Upper lobe of left lung (tissue), 6 donors: ENCODE measurements around the gene ANO5. TPM values are rescaled to one million over a fixed set of nuclear protein-coding genes. Genes with fewer than 3 reads are reported as not detected.

Experiments used
- ATAC-seq, 2 donors: fragments of 200-7000 bp; cut with Tn5 transposase; one replicate each; pipeline ENCODE4 v1.9.1; 2022; ENCODE audit warnings: mild to moderate bottlenecking in 2 of 2, moderate library complexity in 2 of 2; ENCODE audit not compliant: low FRiP score in 2 of 2
- DNase-seq, 2 donors: peaks; one replicate each; pipeline ENCODE4 v3.0.0-alpha.2; 2019 to 2020
- H3K27ac ChIP-seq, 4 donors: fragments of 200-600 bp; sonication (generic); one replicate each; pipeline ENCODE4 v1.5.1; 2016 to 2019
- H3K27me3 ChIP-seq, 4 donors: fragments of 200-600 bp; sonication (generic); one replicate each; pipeline ENCODE4 v1.5.1; 2017 to 2019
- H3K36me3 ChIP-seq, 4 donors: fragments of 200-600 bp; sonication (generic); one replicate each; pipeline ENCODE4 v1.5.1; 2016 to 2019
- H3K4me1 ChIP-seq, 4 donors: fragments of 200-600 bp; sonication (generic); one replicate each; pipeline ENCODE4 v1.5.1; 2018 to 2019
- H3K4me3 ChIP-seq, 4 donors: fragments of 200-600 bp; sonication (generic); one replicate each; pipeline ENCODE4 v1.5.1; 2017 to 2019; ENCODE audit warnings: mild to moderate bottlenecking in 2 of 4, moderate library complexity in 1 of 4
- H3K9me3 ChIP-seq, 4 donors: fragments of 200-600 bp; sonication (generic); one replicate each; pipeline ENCODE4 v1.5.1; 2018 to 2019
- EP300 ChIP-seq, 4 donors: sonication (generic); formaldehyde crosslinking; IDR thresholded peaks; one replicate each; pipeline ENCODE4 v1.5.1; 2017; ENCODE audit warnings: antibody characterized with exemption in 4 of 4, control low read depth in 2 of 4
- POLR2A ChIP-seq, 4 donors: fragments of 450-650 bp; IDR thresholded peaks; one replicate each; pipeline ENCODE4 v1.5.1; 2016 to 2017; ENCODE audit warnings: antibody characterized with exemption in 4 of 4, mild to moderate bottlenecking in 2 of 4
- POLR2AphosphoS5 ChIP-seq, 2 donors: sonication (generic); formaldehyde crosslinking; IDR thresholded peaks; one replicate each; pipeline ENCODE4 v1.5.1; 2017; ENCODE audit warnings: antibody characterized with exemption in 2 of 2
- WGBS, 2 donors: methylation state at CpG; one replicate each; pipeline ENCODE4 v1.1.5; 2017 to 2018; 5-methylcytosine and 5-hydroxymethylcytosine counted together
- total RNA-seq, 6 donors: library from RNA; depleted of rRNA in 4 of 6; stranded (reverse); fragments of >200 nt in 4 of 6; gene quantifications; one replicate each; pipeline versions ENCODE4 v1.1.0 to v1.2.1, GENCODE V29; 2016 to 2021
- TF ChIP-seq, protein P1 (sequence below), 6 experiments: fragments of 450-650 bp in 4 of 6; fragments of 200-600 bp in 2 of 6; sonication (generic) in 2 of 6; IDR thresholded peaks; one replicate each; pipeline ENCODE4 v1.5.1; 2016 to 2019; ENCODE audit warnings: antibody characterized with exemption in 6 of 6
- donor health status: DM: no; HTN: no; CAD: no; lungs with moderate emphysema.
- donor health status: DM: no; HTN: yes; CAD: no; lungs with severe emphysema.

The ANO5 gene
- total RNA-seq, 6 donors from 2014 or later, result 2.8 to 5.3 (median 3.3) TPM

DNA sequence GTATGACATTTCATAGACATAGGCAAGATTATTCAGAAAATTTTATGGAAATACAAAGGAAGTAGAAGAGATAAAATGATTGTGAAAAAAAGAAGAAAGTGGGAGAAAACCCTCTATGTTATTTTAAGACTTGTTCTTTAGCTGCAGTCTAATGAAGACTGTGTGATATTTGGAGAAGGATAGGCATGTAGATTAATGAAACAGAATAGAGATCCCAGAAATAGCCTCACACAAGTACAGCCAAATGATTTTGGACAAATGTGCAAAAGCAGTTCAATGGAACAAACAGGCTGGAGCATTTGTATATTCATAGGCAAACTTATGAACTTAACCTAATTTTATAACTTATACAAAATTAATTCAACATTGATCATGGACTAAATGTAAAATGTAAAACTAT lies 14.3 kb downstream of the ANO5 start:
- no peaks in the 10 kb centered on the region for H3K36me3 ChIP-seq
- H3K4me3 ChIP-seq, result no peak overlapping the region
- TF ChIP-seq POLR2AphosphoS5 (IDR thresholded peaks at IDR 0.05) (no peak), POLR2A (IDR thresholded peaks at IDR 0.05) (no peak), EP300 (IDR thresholded peaks at IDR 0.05) (no peak)
- TF ChIP-seq, protein P1, sequence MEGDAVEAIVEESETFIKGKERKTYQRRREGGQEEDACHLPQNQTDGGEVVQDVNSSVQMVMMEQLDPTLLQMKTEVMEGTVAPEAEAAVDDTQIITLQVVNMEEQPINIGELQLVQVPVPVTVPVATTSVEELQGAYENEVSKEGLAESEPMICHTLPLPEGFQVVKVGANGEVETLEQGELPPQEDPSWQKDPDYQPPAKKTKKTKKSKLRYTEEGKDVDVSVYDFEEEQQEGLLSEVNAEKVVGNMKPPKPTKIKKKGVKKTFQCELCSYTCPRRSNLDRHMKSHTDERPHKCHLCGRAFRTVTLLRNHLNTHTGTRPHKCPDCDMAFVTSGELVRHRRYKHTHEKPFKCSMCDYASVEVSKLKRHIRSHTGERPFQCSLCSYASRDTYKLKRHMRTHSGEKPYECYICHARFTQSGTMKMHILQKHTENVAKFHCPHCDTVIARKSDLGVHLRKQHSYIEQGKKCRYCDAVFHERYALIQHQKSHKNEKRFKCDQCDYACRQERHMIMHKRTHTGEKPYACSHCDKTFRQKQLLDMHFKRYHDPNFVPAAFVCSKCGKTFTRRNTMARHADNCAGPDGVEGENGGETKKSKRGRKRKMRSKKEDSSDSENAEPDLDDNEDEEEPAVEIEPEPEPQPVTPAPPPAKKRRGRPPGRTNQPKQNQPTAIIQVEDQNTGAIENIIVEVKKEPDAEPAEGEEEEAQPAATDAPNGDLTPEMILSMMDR (IDR thresholded peaks at IDR 0.05), result no peak
- no peaks in the 10 kb centered on the region for H3K4me1 ChIP-seq
- H3K9me3 ChIP-seq, result no peaks in the 10 kb centered on the region
- ATAC-seq (no peak), DNase-seq (no peak)
- no peaks in the 10 kb centered on the region for H3K27me3 ChIP-seq
- no peak overlapping the region for H3K27ac ChIP-seq

DNA sequence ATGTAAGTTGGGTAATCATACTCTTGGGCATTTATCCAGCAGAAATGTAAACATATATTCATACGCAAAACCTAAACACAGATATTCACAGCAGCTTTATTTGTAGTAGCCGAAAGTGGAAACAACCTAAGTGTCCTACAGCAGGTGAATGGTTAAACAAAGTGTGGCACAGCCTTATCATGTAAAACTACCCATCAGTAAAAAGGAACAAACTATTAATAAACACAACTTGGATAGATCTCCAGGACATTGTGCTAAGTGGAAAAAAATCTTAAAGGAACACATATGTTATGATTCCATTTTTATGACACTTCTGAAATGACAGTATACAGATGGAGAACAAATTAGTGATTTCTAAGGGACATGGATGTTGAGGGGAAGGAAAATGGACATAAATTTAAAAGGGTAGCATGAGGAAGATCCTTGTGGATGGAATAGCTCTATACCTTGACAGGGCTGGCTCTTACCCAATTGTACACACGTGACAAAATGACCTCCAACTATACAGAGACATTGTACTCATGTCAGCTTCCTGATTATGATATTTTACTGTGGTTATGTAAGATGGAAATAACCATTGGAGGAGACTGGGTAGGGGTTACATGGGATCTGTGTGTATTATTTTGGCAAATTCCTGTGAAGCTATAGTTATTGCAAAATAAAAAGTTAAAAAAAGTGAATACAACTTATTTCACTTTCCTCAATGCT lies 15.4 kb downstream of the ANO5 start:
- Histone ChIP-seq H3K9me3 (no peaks in the 10 kb centered on the region), H3K4me3 (no peak overlapping the region), H3K27ac (no peak overlapping the region), H3K4me1 (no peaks in the 10 kb centered on the region), H3K36me3 (no peaks in the 10 kb centered on the region), H3K27me3 (no peaks in the 10 kb centered on the region)
- TF ChIP-seq POLR2A (IDR thresholded peaks at IDR 0.05), result no peak
- TF ChIP-seq EP300 (IDR thresholded peaks at IDR 0.05), result no peak
- TF ChIP-seq, protein P1 (IDR thresholded peaks at IDR 0.05), result no peak
- TF ChIP-seq POLR2AphosphoS5 (IDR thresholded peaks at IDR 0.05), result no peak
- 49 to 59% methylated on average over 3 of the region's 3 CpGs for WGBS, 2 donors
- no peak for DNase-seq
- ATAC-seq, result no peak

DNA sequence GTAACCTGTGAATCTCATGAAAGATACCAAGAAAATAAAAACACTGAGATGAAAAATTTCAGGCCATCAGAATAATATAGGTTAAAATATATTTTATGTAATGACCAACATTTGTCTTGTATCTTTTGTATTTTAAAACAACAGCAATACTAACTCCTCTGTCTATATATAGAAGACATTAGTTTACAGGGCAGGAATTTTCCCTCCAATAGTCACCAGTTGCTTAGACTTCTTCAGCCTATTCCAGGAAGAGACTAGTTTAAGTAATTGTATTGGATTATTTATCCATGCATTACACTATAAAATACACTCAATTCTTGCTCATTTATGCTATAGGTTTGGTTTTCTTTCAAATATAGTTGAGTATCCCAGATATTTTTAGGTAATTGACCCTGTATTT lies 24.1 kb downstream of the ANO5 start:
- no peak for TF ChIP-seq POLR2A (IDR thresholded peaks at IDR 0.05)
- TF ChIP-seq EP300 (IDR thresholded peaks at IDR 0.05), result no peak
- TF ChIP-seq, protein P1 (IDR thresholded peaks at IDR 0.05), result no peak
- TF ChIP-seq POLR2AphosphoS5 (IDR thresholded peaks at IDR 0.05), result no peak
- Histone ChIP-seq H3K27ac (no peak overlapping the region), H3K4me3 (no peak overlapping the region), H3K36me3 (no peaks in the 10 kb centered on the region), H3K27me3 (no peaks in the 10 kb centered on the region), H3K4me1 (no peaks in the 10 kb centered on the region), H3K9me3 (no peaks in the 10 kb centered on the region)
- DNase-seq (no peak), ATAC-seq (no peak)

DNA sequence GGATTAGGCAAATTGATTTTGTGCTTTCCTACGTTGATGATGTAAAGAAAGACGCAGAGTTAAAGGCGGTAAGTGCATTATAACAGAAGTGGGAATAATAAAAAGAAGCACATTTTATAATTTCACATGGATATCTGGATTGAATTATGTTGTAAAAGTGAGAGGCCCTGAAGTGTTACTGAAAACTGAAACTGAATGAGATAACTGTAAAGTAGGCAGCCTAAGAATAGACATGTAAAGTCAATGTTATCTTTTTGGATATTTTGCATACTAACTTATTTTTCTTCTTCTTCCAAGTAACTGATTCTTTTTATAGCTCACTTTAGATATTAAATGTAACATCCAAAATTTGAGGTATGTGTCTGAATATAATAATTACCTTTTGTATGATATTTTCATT lies 28.3 kb downstream of the ANO5 start:
- ATAC-seq, result no peak
- Histone ChIP-seq H3K27ac (no peak overlapping the region), H3K4me3 (no peak overlapping the region), H3K36me3 (no peaks in the 10 kb centered on the region), H3K27me3 (no peaks in the 10 kb centered on the region), H3K9me3 (no peaks in the 10 kb centered on the region), H3K4me1 (no peaks in the 10 kb centered on the region)
- TF ChIP-seq POLR2AphosphoS5 (IDR thresholded peaks at IDR 0.05) (no peak), EP300 (IDR thresholded peaks at IDR 0.05) (no peak), POLR2A (IDR thresholded peaks at IDR 0.05) (no peak)
- TF ChIP-seq, protein P1 (IDR thresholded peaks at IDR 0.05), result no peak
- DNase-seq, result no peak
- WGBS, 2 donors, result 94 to 97% methylated on average over 3 of the region's 3 CpGs

DNA sequence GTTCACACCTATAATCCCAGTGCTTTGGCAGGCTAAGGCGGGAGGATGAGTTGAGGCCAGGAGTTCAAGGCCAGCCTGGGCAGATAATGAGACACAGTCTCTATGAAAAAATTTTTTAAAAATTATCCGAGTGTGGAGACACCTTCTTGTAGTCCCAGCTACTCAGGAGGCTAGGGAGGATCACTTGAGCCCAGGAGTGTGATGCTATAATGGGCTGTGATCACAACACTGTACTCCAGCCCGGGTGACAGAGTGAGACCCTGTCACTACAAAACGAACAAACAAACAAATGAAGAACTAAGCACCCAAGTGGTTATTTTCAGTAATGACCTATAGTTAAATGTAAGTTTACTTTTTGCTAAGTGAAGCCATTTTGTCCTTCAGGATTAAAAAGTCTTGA lies 32.3 kb downstream of the ANO5 start:
- TF ChIP-seq POLR2AphosphoS5 (IDR thresholded peaks at IDR 0.05), result no peak
- Histone ChIP-seq H3K27ac (no peak overlapping the region), H3K4me1 (no peaks in the 10 kb centered on the region), H3K27me3 (no peaks in the 10 kb centered on the region), H3K9me3 (no peaks in the 10 kb centered on the region), H3K36me3 (no peaks in the 10 kb centered on the region), H3K4me3 (no peak overlapping the region)
- ATAC-seq, result no peak
- no peak for DNase-seq
- WGBS, 2 donors, result 86 to 89% methylated on average over 4 of the region's 4 CpGs
